ENCODE results near the gene CSGALNACT2.
A peak's percentile ranks its signal among the peaks of the same experiment; 100 is the strongest.

The CSGALNACT2 gene

DNA sequence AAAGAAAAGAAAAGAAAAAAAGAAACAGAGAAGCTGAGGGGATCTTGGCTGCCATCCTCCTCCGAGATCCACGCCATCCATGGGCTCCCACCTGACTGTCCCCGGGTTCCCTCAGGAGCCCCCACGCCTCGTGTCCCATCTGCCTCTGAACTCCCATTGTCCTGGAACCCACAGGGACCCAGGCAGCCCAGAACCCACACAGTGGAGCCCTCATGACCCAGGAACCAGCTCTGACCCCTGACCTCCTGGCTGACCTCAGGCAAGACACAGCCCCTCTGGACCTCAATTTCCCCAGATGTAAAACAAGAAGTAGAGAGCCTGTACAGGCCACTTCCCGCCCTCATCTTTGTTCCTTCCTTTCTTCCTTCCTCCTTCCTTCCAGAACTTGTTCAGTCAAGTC is 88.2 kb downstream of the CSGALNACT2 start:
- Histone ChIP-seq H3K36me3 (ENCODE audit: control insufficient read depth in 2 of 2, insufficient read depth in 2 of 2, low read length in 2 of 2) (no peaks in the 10 kb centered on the region), H3K9me3 (ENCODE audit: control insufficient read depth in 2 of 2, low read length in 2 of 2) (no peaks in the 10 kb centered on the region), H3K9ac (ENCODE audit: low read length in 2 of 2) (no peak overlapping the region), H3K27me3 (ENCODE audit: control insufficient read depth in 1 of 2, insufficient read depth in 2 of 2, low read length in 2 of 2) (peaks cover 22 to 34% of the 10 kb centered on the region in 2 donors), H3K4me1 (ENCODE audit: control insufficient read depth, insufficient read depth, low read length) (peaks cover 13% of the 10 kb centered on the region), H3K27ac (ENCODE audit: low read length) (no peak overlapping the region), H3K4me3 (ENCODE audit: low read length in 2 of 2) (no peak overlapping the region)

DNA sequence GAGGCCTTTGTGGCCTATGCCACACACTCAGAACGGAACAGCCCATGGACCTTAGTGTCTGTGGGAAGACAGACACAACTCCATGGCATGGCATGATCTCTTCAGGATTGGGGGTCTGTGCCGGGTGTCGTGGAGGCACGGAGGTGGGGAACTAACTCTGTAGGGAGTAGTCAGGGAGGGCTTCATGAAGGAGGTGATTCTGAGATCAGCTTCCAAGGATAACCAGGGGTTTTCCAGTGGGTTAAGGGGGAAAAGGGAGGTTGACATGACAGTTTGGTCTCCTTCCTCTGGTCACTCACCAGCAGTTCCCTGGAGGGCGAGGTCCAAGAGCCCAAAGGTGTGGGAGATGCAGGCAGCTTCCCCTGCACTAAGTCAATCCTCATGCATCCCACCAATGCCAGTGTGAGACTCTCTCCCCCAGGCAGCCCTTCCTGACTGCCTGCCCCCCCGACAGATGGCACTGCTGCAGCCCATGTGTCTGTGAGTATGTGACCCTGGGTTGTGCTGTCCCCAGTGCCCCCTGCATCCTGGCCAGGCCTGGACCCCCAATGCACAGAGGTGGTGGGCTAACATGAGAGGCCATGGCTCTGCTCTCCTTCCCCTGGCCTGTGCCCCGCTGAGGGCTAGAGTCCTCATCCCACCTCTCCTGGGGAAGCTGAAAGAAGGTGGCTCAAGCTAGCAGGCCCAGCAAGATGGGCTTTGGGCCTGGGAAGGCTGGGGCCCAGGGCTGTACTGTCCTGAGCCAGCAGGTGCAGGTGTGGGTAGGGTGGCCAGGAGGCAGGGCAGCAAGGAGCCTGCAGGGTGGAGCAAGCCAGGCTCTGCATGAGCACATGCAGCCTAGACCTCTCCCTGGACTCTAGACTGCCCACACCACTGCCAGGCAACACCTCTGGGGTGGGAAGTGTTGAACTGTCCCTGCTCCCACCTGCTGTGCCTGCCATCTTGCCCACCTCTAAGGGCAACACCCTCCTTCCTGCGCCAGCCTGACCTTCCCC is 88.9 kb downstream of the CSGALNACT2 start:
- no peaks in the 10 kb centered on the region for H3K36me3 ChIP-seq (ENCODE audit: control insufficient read depth in 2 of 2, insufficient read depth in 2 of 2, low read length in 2 of 2)
- no peak overlapping the region for H3K27ac ChIP-seq (ENCODE audit: low read length)
- H3K9ac ChIP-seq (ENCODE audit: low read length in 2 of 2), result no peak overlapping the region
- peaks cover 13% of the 10 kb centered on the region for H3K4me1 ChIP-seq (ENCODE audit: control insufficient read depth, insufficient read depth, low read length)
- peaks cover 22 to 29% of the 10 kb centered on the region in 2 donors for H3K27me3 ChIP-seq (ENCODE audit: control insufficient read depth in 1 of 2, insufficient read depth in 2 of 2, low read length in 2 of 2)
- no peaks in the 10 kb centered on the region for H3K9me3 ChIP-seq (ENCODE audit: control insufficient read depth in 2 of 2, low read length in 2 of 2)
- H3K4me3 ChIP-seq (ENCODE audit: low read length in 2 of 2), result no peak overlapping the region

DNA sequence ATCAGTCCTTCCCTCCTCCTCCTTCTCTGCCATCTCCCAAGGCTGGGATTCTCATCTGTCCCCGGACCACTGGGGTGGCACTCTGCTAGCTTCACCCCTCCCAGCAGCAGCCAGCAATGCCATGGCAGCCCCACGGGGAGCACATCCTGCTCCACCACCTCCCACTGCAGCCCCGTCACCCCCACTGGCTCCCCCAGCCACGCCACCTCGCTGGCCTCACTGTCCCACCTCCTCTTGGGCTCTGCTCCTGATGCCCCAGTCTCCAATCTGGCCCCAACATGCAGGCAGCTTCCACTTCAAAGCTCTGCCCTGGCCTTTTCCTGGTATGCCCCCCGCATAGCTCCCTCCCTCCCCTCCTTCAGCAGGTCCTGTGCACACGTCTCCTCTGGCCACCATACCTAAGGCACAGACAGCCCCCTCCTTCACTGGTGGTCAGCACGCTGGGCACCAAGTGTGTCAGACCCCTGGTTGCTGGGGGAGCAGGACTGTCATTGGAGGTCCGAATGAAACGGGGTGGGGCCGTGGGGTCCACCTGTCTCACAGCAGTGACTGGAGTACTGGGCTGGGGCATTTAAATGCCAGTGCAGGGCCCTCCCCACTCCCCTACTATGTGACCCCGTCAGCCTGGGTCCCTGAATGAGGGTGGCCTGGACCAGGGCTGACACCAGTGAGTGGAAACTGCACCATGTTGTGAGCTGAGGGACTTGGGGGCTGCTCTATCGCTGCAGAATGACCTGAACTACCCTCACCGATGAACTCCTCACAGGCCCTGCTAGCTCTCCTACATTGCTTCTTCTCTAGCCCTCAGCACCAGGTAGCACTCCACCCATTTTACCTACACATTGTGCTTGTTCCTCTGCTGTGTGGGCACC is 89.9 kb downstream of the CSGALNACT2 start:
- peaks cover 22 to 29% of the 10 kb centered on the region in 2 donors for H3K27me3 ChIP-seq (ENCODE audit: control insufficient read depth in 1 of 2, insufficient read depth in 2 of 2, low read length in 2 of 2)
- no peak overlapping the region for H3K9ac ChIP-seq (ENCODE audit: low read length in 2 of 2)
- no peaks in the 10 kb centered on the region for H3K9me3 ChIP-seq (ENCODE audit: control insufficient read depth in 2 of 2, low read length in 2 of 2)
- peak overlapping the region in 1 of 2 donors; percentile 29 for H3K4me3 ChIP-seq (ENCODE audit: low read length in 2 of 2)
- H3K27ac ChIP-seq (ENCODE audit: low read length), result no peak overlapping the region
- H3K36me3 ChIP-seq (ENCODE audit: control insufficient read depth in 2 of 2, insufficient read depth in 2 of 2, low read length in 2 of 2), result no peaks in the 10 kb centered on the region
- H3K4me1 ChIP-seq (ENCODE audit: control insufficient read depth, insufficient read depth, low read length), result peaks cover 13% of the 10 kb centered on the region

DNA sequence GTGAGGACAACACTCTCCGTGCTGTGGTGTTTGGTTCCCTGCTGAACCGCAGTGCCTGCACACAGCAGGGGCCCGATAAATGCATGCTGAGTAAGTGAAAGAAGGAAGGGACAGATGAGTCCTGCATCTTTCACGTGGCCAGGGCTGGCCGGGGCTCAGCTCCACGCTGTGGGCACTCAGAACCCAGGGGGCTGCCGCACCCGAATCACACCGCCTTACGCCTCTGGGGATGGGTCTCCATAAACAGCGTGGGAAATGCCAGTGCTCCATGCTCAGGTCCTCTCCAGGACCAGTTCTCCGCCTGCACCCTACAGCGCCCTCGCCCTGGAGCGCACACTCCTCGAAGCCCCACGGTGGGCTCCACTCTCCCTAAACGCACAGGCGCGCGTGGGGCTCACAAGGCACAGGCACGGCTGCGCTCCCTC is 90.5 kb downstream of the CSGALNACT2 start:
- peak overlapping the region in 1 of 2 donors; percentile 29 for H3K4me3 ChIP-seq (ENCODE audit: low read length in 2 of 2)
- no peaks in the 10 kb centered on the region for H3K9me3 ChIP-seq (ENCODE audit: control insufficient read depth in 2 of 2, low read length in 2 of 2)
- H3K9ac ChIP-seq (ENCODE audit: low read length in 2 of 2), result no peak overlapping the region
- H3K36me3 ChIP-seq (ENCODE audit: control insufficient read depth in 2 of 2, insufficient read depth in 2 of 2, low read length in 2 of 2), result no peaks in the 10 kb centered on the region
- H3K4me1 ChIP-seq (ENCODE audit: control insufficient read depth, insufficient read depth, low read length), result peaks cover 13% of the 10 kb centered on the region
- H3K27me3 ChIP-seq (ENCODE audit: control insufficient read depth in 1 of 2, insufficient read depth in 2 of 2, low read length in 2 of 2), result peaks cover 22 to 29% of the 10 kb centered on the region in 2 donors
- no peak overlapping the region for H3K27ac ChIP-seq (ENCODE audit: low read length)

DNA sequence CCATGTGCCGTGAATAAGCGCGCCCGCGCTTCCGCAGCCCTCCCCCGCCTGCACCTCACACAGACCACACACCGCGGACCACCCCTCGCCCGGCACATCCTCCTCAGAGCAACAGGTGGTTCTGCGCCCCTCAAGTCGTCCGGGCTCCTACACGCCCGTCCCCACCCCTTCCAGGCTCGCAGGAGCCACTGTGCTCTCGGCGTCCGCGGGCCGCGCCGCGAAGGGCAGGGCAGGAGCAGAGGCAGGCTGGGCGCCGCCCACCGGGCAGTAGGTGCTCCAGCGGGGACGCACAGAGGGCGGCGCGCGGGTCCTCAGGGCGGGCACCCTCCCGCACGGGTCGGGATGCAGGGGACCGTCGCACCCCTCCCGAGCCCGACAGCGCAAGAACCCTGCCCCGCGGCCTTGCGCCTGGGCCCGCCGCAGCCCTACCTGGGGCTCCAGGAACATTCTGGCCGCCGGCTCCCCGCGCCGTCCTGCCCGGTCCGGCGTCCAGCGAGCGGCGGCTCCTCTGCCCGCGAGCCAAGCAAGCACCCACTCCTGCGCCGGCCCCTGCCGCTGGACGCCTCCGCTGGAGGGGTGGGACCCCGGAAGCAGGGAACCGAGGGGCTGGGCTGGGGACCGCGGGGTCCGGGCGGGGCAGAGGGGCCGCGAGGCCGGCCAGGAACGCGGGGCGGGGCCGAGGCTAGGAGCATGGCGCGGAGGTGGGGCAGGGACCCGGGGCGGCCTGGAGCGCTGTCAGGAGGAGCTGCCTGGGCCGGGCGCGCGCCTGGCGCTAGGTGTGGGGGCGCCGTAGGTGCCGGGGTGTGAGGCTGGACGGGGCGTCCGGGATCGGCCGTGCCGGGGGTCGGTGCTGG is 91.2 kb downstream of the CSGALNACT2 start:
- H3K9me3 ChIP-seq (ENCODE audit: control insufficient read depth in 2 of 2, low read length in 2 of 2), result no peaks in the 10 kb centered on the region
- H3K9ac ChIP-seq (ENCODE audit: low read length in 2 of 2), result no peak overlapping the region
- H3K4me1 ChIP-seq (ENCODE audit: control insufficient read depth, insufficient read depth, low read length), result peaks cover 13% of the 10 kb centered on the region
- peaks cover 22 to 29% of the 10 kb centered on the region in 2 donors for H3K27me3 ChIP-seq (ENCODE audit: control insufficient read depth in 1 of 2, insufficient read depth in 2 of 2, low read length in 2 of 2)
- H3K4me3 ChIP-seq (ENCODE audit: low read length in 2 of 2), result peak overlapping the region in 1 of 2 donors; percentile 29
- no peak overlapping the region for H3K27ac ChIP-seq (ENCODE audit: low read length)
- no peaks in the 10 kb centered on the region for H3K36me3 ChIP-seq (ENCODE audit: control insufficient read depth in 2 of 2, insufficient read depth in 2 of 2, low read length in 2 of 2)

DNA sequence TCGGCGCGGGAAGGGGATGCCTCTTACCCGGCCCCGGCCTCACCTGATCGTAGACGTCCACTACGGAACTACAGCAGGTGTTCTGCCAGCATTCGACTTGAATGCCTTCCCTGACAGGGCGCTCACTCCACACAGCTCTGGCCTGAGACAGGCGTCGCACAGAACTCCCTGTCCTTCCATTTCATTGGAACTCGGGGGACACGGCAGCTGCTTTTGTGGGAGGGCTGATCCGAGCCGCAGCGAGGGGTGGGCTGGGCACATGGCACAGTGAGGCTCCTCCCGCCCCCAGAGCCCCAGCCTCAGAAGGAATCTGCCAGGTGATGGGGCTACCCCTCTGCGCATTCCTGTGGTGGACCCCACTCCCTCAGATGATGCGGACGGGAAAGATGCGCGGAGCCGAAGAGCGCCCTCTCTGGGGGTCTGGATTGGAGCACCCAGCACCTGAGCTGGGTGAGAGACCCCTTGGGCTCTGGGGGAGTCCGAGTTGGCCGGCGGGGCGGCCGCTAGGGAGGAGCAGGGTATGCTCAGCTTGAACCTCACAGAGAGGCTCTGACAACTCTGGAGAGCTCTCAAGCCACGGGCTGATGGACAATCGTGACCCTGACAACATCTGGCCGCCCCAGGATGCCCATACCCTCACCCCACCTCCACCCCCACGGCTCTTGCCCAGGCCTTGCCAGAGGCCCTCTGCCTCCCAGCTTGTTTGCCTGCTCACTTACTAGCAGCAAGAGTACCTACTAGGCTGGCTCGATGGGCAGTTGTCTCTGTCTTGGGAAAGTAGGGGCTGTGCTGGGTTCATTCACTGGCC is 92.1 kb downstream of the CSGALNACT2 start:
- no peak overlapping the region for H3K27ac ChIP-seq (ENCODE audit: low read length)
- no peak overlapping the region for H3K9ac ChIP-seq (ENCODE audit: low read length in 2 of 2)
- H3K9me3 ChIP-seq (ENCODE audit: control insufficient read depth in 2 of 2, low read length in 2 of 2), result no peaks in the 10 kb centered on the region
- no peaks in the 10 kb centered on the region for H3K36me3 ChIP-seq (ENCODE audit: control insufficient read depth in 2 of 2, insufficient read depth in 2 of 2, low read length in 2 of 2)
- peak overlapping the region in 1 of 2 donors; percentile 29 for H3K4me3 ChIP-seq (ENCODE audit: low read length in 2 of 2)
- H3K27me3 ChIP-seq (ENCODE audit: control insufficient read depth in 1 of 2, insufficient read depth in 2 of 2, low read length in 2 of 2), result peaks cover 22 to 29% of the 10 kb centered on the region in 2 donors
- H3K4me1 ChIP-seq (ENCODE audit: control insufficient read depth, insufficient read depth, low read length), result peaks cover 13% of the 10 kb centered on the region

DNA sequence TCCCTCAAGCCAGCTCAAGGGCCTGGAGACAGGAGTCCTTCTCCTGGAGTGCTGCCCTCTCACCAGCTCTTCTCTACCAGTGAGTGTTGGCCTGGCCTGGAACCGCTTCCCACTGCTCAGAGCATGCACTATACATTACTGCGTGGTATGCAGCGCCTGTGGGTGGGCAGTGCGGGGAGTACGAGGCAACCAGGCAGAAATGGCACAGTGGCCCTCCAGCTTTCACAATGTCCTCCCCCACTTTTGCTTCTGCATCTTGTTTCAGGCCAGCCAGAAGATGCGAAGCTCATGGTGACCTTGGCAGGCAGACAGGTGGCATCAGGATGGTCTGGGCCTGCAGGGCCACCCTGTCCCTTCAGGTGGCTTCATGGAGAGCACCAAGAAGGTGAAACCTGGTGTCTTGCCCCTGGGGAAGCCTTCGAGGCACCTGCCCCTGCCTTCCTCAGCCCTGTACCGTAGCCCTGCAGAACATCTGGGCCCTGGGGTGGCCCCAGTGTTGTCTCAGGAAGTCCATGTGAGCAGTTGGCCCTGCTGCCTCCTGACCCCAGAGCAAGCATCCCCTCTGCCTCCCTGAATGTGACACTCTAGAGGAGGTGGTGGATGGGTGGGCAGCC is 92.8 kb downstream of the CSGALNACT2 start:
- H3K27ac ChIP-seq (ENCODE audit: low read length), result no peak overlapping the region
- H3K36me3 ChIP-seq (ENCODE audit: control insufficient read depth in 2 of 2, insufficient read depth in 2 of 2, low read length in 2 of 2), result no peaks in the 10 kb centered on the region
- H3K4me1 ChIP-seq (ENCODE audit: control insufficient read depth, insufficient read depth, low read length), result peaks cover 13% of the 10 kb centered on the region
- H3K4me3 ChIP-seq (ENCODE audit: low read length in 2 of 2), result no peak overlapping the region
- peaks cover 22 to 29% of the 10 kb centered on the region in 2 donors for H3K27me3 ChIP-seq (ENCODE audit: control insufficient read depth in 1 of 2, insufficient read depth in 2 of 2, low read length in 2 of 2)
- H3K9me3 ChIP-seq (ENCODE audit: control insufficient read depth in 2 of 2, low read length in 2 of 2), result no peaks in the 10 kb centered on the region
- no peak overlapping the region for H3K9ac ChIP-seq (ENCODE audit: low read length in 2 of 2)

DNA sequence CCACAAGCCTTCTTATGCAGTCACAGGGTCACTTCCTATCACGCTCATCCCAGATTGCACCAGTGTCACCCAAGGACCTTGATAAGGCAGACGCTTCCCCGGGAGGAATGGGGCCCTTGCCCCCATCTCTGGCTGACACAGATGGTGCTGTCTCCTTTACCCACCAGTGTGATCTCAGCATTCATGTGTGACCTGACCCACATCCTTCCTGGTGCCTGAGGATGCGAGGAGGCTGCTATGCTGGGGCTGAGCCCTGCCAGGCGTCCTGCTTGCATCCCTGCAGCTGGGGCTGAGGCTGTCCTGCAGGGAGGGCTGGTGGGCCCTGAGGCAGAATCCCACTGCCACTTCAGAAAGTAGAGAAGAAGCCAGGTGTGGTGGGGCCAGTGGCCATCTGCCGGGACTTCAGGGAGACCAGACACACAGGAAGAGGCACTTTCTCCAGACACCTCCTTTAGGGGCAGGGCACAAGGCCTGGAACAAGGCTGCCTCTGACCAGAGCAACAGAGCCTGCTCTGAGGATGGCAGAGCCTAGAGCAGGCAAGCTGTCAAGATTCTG is 93.4 kb downstream of the CSGALNACT2 start:
- no peaks in the 10 kb centered on the region for H3K36me3 ChIP-seq (ENCODE audit: control insufficient read depth in 2 of 2, insufficient read depth in 2 of 2, low read length in 2 of 2)
- H3K9ac ChIP-seq (ENCODE audit: low read length in 2 of 2), result no peak overlapping the region
- no peak overlapping the region for H3K27ac ChIP-seq (ENCODE audit: low read length)
- H3K27me3 ChIP-seq (ENCODE audit: control insufficient read depth in 1 of 2, insufficient read depth in 2 of 2, low read length in 2 of 2), result peaks cover 22 to 29% of the 10 kb centered on the region in 2 donors
- H3K9me3 ChIP-seq (ENCODE audit: control insufficient read depth in 2 of 2, low read length in 2 of 2), result no peaks in the 10 kb centered on the region
- peaks cover 13% of the 10 kb centered on the region for H3K4me1 ChIP-seq (ENCODE audit: control insufficient read depth, insufficient read depth, low read length)
- no peak overlapping the region for H3K4me3 ChIP-seq (ENCODE audit: low read length in 2 of 2)
